GM18511 (cell line): ENCODE measurements around the gene FAM229A.

ENCODE experiments used
- ATAC-seq: cut with Tn5 transposase; IDR thresholded peaks from one replicate; pipeline ENCODE4 v1.9.1; 2021; ENCODE audit warnings: mild to moderate bottlenecking, moderate library complexity; ENCODE audit not compliant: unreplicated experiment

Gene FAM229A

GRCh38 chr1:32332290-32333079 lies 29.8 kb downstream of the FAM229A start:
- no peak for ATAC-seq

- ATAC-seq: no peak
Measured at GRCh38 chr1:32331549-32331948, 30.7 kb downstream of the FAM229A start.

- ATAC-seq: no peak
Measured at GRCh38 chr1:32330558-32331151, 31.6 kb downstream of the FAM229A start.

DNA sequence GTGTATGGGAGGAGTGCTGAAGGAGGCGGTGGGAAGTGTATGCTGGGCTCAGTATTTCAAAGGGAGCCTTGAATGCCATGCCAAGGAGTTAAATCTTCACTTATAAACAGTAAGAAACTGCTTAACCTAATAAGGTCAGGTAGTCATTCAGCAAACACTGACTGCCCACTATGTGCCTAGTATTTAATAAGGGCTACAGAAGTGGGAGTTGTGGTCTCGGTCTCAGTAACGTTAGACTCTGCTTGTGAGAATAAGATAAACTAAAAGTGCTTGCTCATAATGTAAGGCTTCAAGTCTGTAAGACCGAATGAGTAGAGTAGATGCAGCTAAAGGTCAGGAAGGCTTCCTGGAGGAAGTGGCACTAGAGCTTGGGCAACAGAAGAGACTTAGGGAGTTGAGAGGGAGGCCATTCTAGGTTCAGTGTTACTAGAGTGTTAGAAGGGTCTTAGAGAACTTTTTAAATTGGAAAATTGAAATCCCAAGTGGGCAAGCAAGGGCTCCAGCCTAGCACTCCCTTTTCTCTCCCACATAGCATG lies 32.3 kb downstream of the FAM229A start:
- no peak for ATAC-seq

DNA sequence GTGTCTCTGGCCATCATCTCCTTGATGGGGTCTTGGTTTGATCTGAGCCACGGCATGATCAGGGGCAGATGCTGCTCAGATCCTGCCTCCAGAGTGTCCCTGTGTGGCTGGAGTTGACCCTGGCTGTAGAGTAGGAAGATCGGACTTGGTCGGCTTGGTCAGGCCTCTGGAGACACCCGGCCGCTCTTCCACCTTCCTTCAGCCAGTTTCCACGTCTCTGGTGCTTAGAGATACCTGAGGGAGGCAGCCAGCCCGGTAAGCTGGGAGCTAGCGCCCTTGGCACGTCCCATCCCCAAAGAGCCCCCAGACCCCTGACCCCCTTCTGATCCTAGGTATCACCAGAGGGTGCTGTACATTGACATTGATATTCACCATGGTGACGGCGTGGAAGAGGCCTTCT lies 35.1 kb downstream of the FAM229A start:
- ATAC-seq: no peak

DNA sequence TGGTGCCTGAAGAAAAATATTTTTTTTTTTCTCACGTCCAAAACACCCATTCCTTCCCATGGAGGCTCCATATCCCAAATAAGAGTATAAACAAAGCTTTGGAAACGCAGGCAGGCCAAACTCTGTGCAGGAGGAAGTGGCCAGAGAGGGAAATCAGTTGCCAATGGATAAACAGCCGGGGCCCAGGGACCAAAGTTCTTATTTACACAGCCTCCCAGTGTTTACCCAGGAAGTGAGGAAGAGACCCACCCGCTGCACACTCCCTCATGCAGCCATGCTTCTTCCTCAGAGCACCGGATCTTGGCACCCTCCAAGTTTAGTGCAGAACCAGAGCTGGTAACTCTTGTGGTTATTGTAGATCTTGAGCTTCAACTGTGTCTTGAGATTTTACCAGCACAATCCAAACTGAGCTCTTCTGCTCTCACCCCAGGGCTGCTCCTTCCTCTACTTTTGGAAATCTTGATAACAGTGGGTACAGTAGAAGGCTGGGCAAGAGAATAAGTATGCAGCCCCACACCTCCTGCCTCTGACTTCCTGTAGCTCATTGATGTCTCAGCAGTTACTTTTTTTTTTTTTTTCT lies 40.5 kb downstream of the FAM229A start:
- ATAC-seq: no peak

DNA sequence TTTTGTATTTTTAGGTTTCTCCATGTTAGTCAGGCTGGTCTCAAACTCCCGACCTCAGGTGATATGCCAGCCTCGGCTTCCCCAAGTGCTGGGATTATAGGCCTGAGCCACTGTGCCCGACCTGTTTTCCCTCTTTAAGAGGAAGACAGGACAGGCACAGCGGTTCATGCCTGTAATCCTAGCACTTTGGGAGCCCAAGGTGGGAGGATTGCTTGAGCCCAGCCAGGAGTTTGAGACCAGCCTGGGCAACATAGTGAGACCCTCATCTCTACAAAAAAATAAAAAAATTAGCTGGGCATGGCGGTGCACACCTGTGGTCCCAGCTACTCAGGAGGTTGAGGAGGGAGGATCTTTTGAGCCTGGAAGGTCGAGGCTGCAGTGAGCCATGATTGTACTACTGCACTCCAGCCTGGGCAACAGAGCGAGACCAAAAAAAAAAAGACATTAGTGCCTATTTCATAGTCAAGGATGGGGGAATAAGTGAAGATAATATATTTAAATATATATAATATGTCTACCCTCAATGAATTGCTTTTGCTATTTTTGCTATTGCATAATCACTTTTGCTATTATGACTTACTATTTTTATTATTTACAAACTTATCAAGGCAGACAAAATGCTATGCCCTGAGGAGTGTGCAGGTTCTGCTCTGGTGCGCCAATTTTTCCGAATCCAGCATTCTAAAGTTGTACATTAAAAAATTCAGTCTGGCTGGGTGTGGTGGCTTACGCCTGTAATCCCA lies 44.0 kb downstream of the FAM229A start:
- ATAC-seq: no peak

DNA sequence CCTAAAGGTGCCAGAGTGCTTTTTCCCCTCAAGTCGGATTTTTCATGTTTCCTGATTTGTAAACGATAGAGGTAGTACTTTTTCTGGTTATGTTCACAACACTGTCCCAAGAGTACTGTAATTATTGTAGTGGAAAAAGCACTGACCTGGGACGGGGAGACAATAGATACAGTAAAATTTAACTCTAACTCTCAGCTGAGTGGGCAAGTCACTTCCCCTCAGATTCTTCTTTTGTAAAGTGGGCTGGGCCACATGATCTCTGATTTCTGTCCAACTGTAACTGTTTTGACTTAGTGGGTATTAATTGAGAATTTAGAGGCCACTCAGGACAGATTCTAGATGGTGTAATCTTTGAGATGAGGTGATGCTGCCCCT lies 45.4 kb downstream of the FAM229A start:
- peak; percentile 39 for ATAC-seq

DNA sequence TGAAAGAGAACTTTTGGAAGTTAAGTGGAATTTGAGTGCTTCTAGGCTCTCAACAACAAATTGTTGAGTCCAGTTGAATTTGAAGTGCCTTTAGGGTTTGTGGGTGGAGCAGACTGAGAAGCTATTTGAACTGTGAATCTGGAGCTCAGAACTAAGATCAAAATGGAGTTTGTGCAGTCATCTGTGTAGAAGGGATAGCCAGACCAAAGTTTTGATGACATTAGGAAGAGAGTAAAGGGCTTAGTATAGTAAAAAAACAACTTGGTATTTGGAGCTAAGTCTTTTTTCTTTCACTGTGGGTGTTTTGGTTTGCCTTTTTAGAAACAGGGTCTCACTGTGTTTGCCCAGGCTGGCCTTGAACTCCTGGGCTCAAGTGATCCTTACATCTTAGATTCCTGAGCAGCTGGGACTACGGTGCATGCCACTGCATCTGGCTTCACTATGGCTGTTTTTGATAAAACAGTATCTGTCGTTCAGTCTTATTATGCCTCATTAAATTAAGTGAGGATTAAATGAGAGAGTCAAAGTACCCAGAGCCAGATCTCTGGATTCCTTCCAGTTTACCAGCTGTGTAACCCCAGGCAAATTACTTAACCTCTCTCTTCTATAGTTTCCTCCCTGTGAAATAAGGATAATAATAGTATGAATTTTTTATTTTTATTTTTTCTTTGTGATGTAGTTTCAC lies 50.4 kb downstream of the FAM229A start:
- no peak for ATAC-seq
